ENCODE measurements around the gene TMEM121B. TPM values are rescaled to one million over a fixed set of nuclear protein-coding genes. Genes with fewer than 3 reads are reported as not detected.
A peak's percentile ranks its signal among the peaks of the same experiment; 100 is the strongest.

TMEM121B gene
- total and polyA plus RNA-seq, 3 donors from 2014 or later: 2.2 to 3.3 (median 2.9) TPM

GRCh38 chr22:17161991-17162390, 40.8 kb upstream of the TMEM121B start:
- intact Hi-C loops (cut with DNase I; ENCODE audit: low total_unique reads): loop anchor here (10.0 kb wide), 1 partner anchor 77 kb away; the partner anchor contains the start of gene IL17RA

GRCh38 chr22:17159504-17159951, 38.4 kb upstream of the TMEM121B start:
- Histone ChIP-seq H3K4me1 (peaks cover 10% of the 10 kb centered on the region), H3K27ac (peak overlapping the region; percentile 84 to 92), H3K9me3 (no peaks in the 10 kb centered on the region), H3K36me3 (ENCODE audit: low read depth, missing control alignments) (no peaks in the 10 kb centered on the region), H3K4me3 (peak overlapping the region; percentile 78 to 91), H3K27me3 (no peaks in the 10 kb centered on the region)
- intact Hi-C loops (cut with DNase I; ENCODE audit: low total_unique reads): no loop called here
- 2 to 3% methylated on average over 17 to 34 of the region's 35 CpGs for WGBS, 2 donors
- DNase-seq: peak; percentile 71
- no peak for TF ChIP-seq POLR2A (IDR thresholded peaks at IDR 0.05)
- no peak for TF ChIP-seq CTCF (IDR thresholded peaks at IDR 0.05)

More at GRCh38 chr22:17161991-17162390, 40.8 kb upstream of the TMEM121B start:
- H3K36me3 ChIP-seq (ENCODE audit: low read depth, missing control alignments): no peaks in the 10 kb centered on the region
- H3K27me3 ChIP-seq: no peaks in the 10 kb centered on the region
- no peaks in the 10 kb centered on the region for H3K9me3 ChIP-seq
- no peak overlapping the region for H3K4me3 ChIP-seq
- WGBS, 2 donors: 92 to 95% methylated on average over 3 of the region's 3 CpGs
- H3K27ac ChIP-seq: no peak overlapping the region
- H3K4me1 ChIP-seq: peaks cover 10% of the 10 kb centered on the region
- no peak for TF ChIP-seq POLR2A (IDR thresholded peaks at IDR 0.05)
- TF ChIP-seq CTCF (IDR thresholded peaks at IDR 0.05): no peak
- no peak for DNase-seq

GRCh38 chr22:17158568-17159503, 37.7 kb upstream of the TMEM121B start, which contains the start of gene HDHD5:
HDHD5 (minus strand) TSS chr22:17159277; CDS start chr22:17159251, 26 bp downstream.
- WGBS, 2 donors: 1 to 3% methylated on average over 16 to 58 of the region's 114 CpGs
- Histone ChIP-seq H3K27ac (peak within 1 kb of the TSS; percentile 84 to 92), H3K4me1 (peaks cover 10% of the 10 kb centered on the region), H3K27me3 (no peaks in the 10 kb centered on the region), H3K4me3 (peak within 1 kb of the TSS; percentile 78 to 91), H3K9me3 (no peaks in the 10 kb centered on the region), H3K36me3 (ENCODE audit: low read depth, missing control alignments) (no peaks in the 10 kb centered on the region)
- peak; percentile 94 for DNase-seq
- TF ChIP-seq POLR2A (IDR thresholded peaks at IDR 0.05) (no peak), CTCF (IDR thresholded peaks at IDR 0.05) (no peak)
- intact Hi-C loops (cut with DNase I; ENCODE audit: low total_unique reads): no loop called here

- no peak for DNase-seq
- H3K27ac ChIP-seq: peak overlapping the region; percentile 61 to 92
- H3K9me3 ChIP-seq: no peaks in the 10 kb centered on the region
- peak overlapping the region; percentile 78 to 91 for H3K4me3 ChIP-seq
- TF ChIP-seq CTCF (IDR thresholded peaks at IDR 0.05) (no peak), POLR2A (IDR thresholded peaks at IDR 0.05) (no peak)
- H3K36me3 ChIP-seq (ENCODE audit: low read depth, missing control alignments): no peaks in the 10 kb centered on the region
- H3K4me1 ChIP-seq: peaks cover 10% of the 10 kb centered on the region
- 34 to 36% methylated on average over 17 of the region's 17 CpGs for WGBS, 2 donors
- H3K27me3 ChIP-seq: no peaks in the 10 kb centered on the region
- intact Hi-C loops (cut with DNase I; ENCODE audit: low total_unique reads): no loop called here
These were observed 37.0 kb upstream of the TMEM121B start for GRCh38 chr22:17158176-17158567.

All from testis (tissue), 3 donors.